ENCODE measurements around the gene SDR42E2. TPM values are rescaled to one million over a fixed set of nuclear protein-coding genes. Genes with fewer than 3 reads are reported as not detected.

SDR42E2 gene
- total and polyA plus RNA-seq, 2 donors (not counting 1 experiment from before 2014, with no cell fraction given): 0.12 to 0.62 TPM

DNA sequence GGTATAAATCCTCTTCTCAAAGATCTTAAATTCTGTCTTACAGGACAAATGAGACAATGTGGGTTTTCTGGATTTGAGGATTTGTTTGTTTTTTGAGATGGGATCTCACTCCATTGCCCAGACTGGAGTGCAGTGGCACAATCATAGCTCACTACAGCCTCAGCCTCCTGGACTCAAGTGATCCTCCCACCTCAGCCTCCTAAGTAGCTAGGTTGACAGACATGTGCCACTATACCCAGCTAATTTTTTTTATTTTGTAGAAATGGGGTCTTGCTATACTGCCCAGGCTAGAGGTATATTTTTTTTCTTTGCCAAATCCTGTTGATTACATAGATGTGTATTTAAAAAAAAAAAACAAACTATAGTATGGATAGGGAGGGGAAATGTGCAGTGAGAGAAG is 31.8 kb upstream of the SDR42E2 start:
- Mint-ChIP-seq H3K9me3 (ENCODE audit: insufficient read depth) (peaks cover 7% of the 10 kb centered on the region), H3K27me3 (peaks cover 15% of the 10 kb centered on the region), H3K4me1 (no peaks in the 10 kb centered on the region), H3K27ac (no peak overlapping the region), H3K4me3 (no peak overlapping the region)
- intact Hi-C loops (cut with micrococcal nuclease): no loop called here
- no peak overlapping the region for H2AFZ ChIP-seq (ENCODE audit: insufficient read depth, low read depth, low read length, poor library complexity, severe bottlenecking)
- H3K27ac ChIP-seq (ENCODE audit: low read length in 2 of 2): no peak overlapping the region
- H3K27me3 ChIP-seq (replicated peaks in 1 of 4; ENCODE audit: control extremely low read depth in 1 of 4, control insufficient read depth in 3 of 4, insufficient read depth in 4 of 4, low read length in 3 of 4): peaks cover 0 to 6% (median 1%) of the 10 kb centered on the region in 4 experiments
- no peaks in the 10 kb centered on the region for H3K36me3 ChIP-seq (replicated peaks in 1 of 2; ENCODE audit: control extremely low read depth in 1 of 2, control insufficient read depth in 1 of 2, extremely low read depth in 1 of 2, insufficient read depth in 2 of 2, low read length in 1 of 2)
- no peak overlapping the region for H3K9ac ChIP-seq (ENCODE audit: low read length)
- no peaks in the 10 kb centered on the region for H4K20me1 ChIP-seq (ENCODE audit: control insufficient read depth, insufficient read depth, low read length, poor library complexity, severe bottlenecking)
- POLR2A ChIA-PET: no interaction called here
- H3K4me2 ChIP-seq (replicated peaks; ENCODE audit: low read depth, low read length, poor library complexity, severe bottlenecking): no peak overlapping the region
- no peaks in the 10 kb centered on the region for H3K4me1 ChIP-seq (ENCODE audit: control insufficient read depth in 2 of 2, insufficient read depth in 2 of 2, low read length in 2 of 2)
- CTCF ChIA-PET: no interaction called here
- DNase-seq (no peak), ATAC-seq (ENCODE audit: low read depth) (no peak)
- no peak overlapping the region for H3K4me3 ChIP-seq (ENCODE audit: control extremely low read depth in 1 of 5, extremely low read depth in 1 of 5, insufficient read depth in 1 of 5, low read depth in 2 of 5, low read length in 4 of 5)
- no peak for TF ChIP-seq CTCF (IDR thresholded peaks at IDR 0.05)
- TF ChIP-seq EZH2 (IDR thresholded peaks at IDR 0.05; ENCODE audit: borderline replicate concordance, insufficient read depth, low read depth, low read length, poor library complexity, severe bottlenecking): no peak
- no peaks in the 10 kb centered on the region for H3K79me2 ChIP-seq (ENCODE audit: control insufficient read depth, insufficient read depth, low read length)
- peaks cover 0 to 1% (median 0%) of the 10 kb centered on the region in 3 donors for H3K9me3 ChIP-seq (ENCODE audit: control extremely low read depth in 1 of 3, control insufficient read depth in 2 of 3, insufficient read depth in 1 of 3, low read length in 2 of 3)

GRCh38 chr16:22132801-22133200 is 29.5 kb upstream of the SDR42E2 start:
- Histone ChIP-seq H3K9ac (ENCODE audit: low read length) (no peak overlapping the region), H3K27me3 (replicated peaks in 1 of 4; ENCODE audit: control extremely low read depth in 1 of 4, control insufficient read depth in 3 of 4, insufficient read depth in 4 of 4, low read length in 3 of 4) (peaks cover 0 to 4% (median 1%) of the 10 kb centered on the region in 4 experiments), H2AFZ (ENCODE audit: insufficient read depth, low read depth, low read length, poor library complexity, severe bottlenecking) (no peak overlapping the region), H3K9me3 (ENCODE audit: control extremely low read depth in 1 of 3, control insufficient read depth in 2 of 3, insufficient read depth in 1 of 3, low read length in 2 of 3) (peaks cover 0 to 1% (median 0%) of the 10 kb centered on the region in 3 donors), H3K36me3 (replicated peaks in 1 of 2; ENCODE audit: control extremely low read depth in 1 of 2, control insufficient read depth in 1 of 2, extremely low read depth in 1 of 2, insufficient read depth in 2 of 2, low read length in 1 of 2) (no peaks in the 10 kb centered on the region), H3K4me2 (replicated peaks; ENCODE audit: low read depth, low read length, poor library complexity, severe bottlenecking) (no peak overlapping the region), H3K4me3 (ENCODE audit: control extremely low read depth in 1 of 5, extremely low read depth in 1 of 5, insufficient read depth in 1 of 5, low read depth in 2 of 5, low read length in 4 of 5) (no peak overlapping the region), H3K79me2 (ENCODE audit: control insufficient read depth, insufficient read depth, low read length) (no peaks in the 10 kb centered on the region), H3K4me1 (ENCODE audit: control insufficient read depth in 2 of 2, insufficient read depth in 2 of 2, low read length in 2 of 2) (no peaks in the 10 kb centered on the region), H3K27ac (ENCODE audit: low read length in 2 of 2) (no peak overlapping the region), H4K20me1 (ENCODE audit: control insufficient read depth, insufficient read depth, low read length, poor library complexity, severe bottlenecking) (no peaks in the 10 kb centered on the region)
- CTCF ChIA-PET: interaction anchor here (1.2 kb wide), 1 partner anchor 32 kb away, joined by 3 read pairs; no protein-coding TSS in a partner anchor
- TF ChIP-seq CTCF (IDR thresholded peaks at IDR 0.05): no peak
- TF ChIP-seq EZH2 (IDR thresholded peaks at IDR 0.05; ENCODE audit: borderline replicate concordance, insufficient read depth, low read depth, low read length, poor library complexity, severe bottlenecking): no peak
- Mint-ChIP-seq H3K9me3 (ENCODE audit: insufficient read depth) (peaks cover 7% of the 10 kb centered on the region), H3K4me1 (no peaks in the 10 kb centered on the region), H3K27me3 (peaks cover 16% of the 10 kb centered on the region), H3K27ac (no peak overlapping the region), H3K4me3 (no peak overlapping the region)
- intact Hi-C loops (cut with micrococcal nuclease): no loop called here
- 92% methylated on average over 10 of the region's 10 CpGs for WGBS (ENCODE audit: insufficient coverage)
- POLR2A ChIA-PET: no interaction called here
- DNase-seq (no peak), ATAC-seq (ENCODE audit: low read depth) (no peak)
